GM21723 (cell line): ENCODE results near the gene TSPAN31.

ENCODE experiments used
- ATAC-seq: cut with Tn5 transposase; IDR thresholded peaks from one replicate; pipeline ENCODE4 v1.9.1; 2021; ENCODE audit warnings: mild to moderate bottlenecking, moderate library complexity; ENCODE audit not compliant: unreplicated experiment

Gene TSPAN31

DNA sequence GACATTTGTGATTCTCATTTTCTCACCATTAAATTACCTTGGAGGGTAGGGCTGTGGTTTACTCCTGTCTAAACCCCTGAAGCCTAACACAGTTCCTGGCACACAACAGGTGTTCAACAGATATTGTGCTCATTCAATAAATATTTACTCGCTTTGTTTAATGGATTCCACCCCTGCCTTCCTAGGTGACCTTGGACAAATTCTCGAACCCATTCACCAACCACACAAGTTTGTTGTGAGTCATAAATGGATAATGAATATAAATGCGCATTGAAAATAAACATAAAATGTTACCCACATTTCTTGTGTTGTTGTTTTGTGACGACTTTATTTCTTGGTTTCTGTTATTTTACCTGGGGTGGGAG is 37.4 kb downstream of the TSPAN31 start:
- peak; percentile 2 for ATAC-seq

DNA sequence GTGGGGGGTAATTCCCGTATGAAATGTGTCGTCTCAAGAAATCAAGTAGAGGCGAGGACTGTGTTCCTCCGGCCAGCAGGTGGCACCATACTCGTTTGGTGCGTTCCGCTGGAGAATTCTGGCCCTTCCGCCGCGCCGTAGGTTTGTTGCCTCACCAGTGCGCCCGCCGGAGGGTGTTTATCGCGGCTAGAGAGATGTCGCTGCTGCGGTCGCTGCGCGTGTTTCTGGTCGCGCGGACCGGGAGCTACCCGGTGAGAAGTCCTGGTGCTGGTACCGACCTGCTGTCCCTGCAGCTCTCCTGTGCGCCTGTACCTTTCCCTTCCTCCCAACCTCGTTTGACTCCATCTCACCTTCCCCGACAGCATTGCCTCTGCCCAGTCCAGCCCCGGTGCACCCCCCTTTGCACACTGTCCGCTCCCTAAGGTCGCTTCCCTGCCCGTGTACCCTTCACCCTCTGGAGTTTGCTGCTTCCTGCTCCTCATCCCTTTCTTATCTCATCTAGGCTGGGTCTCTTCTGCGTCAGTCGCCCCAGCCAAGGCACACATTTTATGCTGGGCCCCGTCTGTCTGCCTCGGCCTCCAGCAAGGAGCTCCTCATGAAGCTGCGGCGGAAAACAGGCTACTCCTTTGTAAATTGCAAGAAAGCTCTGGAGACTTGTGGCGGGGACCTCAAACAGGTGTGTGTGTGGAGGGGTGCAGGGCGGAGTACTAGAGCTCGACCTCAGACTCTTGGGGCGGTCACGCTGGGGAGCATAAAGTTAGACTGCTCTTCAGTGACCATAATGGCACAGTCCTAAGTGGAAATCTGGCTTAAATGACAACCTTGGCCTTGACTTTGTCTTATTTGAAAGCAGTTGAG is 38.0 kb downstream of the TSPAN31 start, which contains the start of gene TSFM:
TSS of gene TSFM (plus strand) at position 180 of the 858 bp plus-strand sequence. CDS start at position 195, 15 bp downstream.
- ATAC-seq = peak; percentile 90

- no peak for ATAC-seq
These were observed 38.6 kb downstream of the TSPAN31 start for GRCh38 chr12:57783466-57783801.

DNA sequence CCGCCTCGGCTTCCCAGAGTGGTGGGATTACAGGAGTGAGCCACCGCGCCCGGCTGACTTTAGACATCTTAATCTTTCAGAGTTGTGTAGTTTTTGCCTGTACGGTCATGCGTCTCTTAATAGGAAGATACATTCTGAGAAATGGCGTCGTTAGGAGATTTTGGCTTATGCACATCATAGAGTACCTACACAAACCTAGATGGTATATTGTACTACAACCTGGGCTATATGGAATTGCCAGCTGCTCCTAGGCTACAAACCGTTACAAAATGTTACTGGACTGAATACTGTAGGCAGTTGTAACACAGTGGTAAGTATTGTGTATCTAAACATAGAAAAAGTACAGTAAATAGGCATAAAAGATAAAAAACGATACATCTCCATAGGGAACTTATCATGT is 39.0 kb downstream of the TSPAN31 start:
- no peak for ATAC-seq

- ATAC-seq = no peak
These were observed 49.1 kb downstream of the TSPAN31 start for GRCh38 chr12:57793920-57794319.

- ATAC-seq = no peak
These were observed 50.5 kb downstream of the TSPAN31 start for GRCh38 chr12:57795354-57795753.

- ATAC-seq = no peak
These were observed 52.2 kb downstream of the TSPAN31 start for GRCh38 chr12:57796996-57797395.

DNA sequence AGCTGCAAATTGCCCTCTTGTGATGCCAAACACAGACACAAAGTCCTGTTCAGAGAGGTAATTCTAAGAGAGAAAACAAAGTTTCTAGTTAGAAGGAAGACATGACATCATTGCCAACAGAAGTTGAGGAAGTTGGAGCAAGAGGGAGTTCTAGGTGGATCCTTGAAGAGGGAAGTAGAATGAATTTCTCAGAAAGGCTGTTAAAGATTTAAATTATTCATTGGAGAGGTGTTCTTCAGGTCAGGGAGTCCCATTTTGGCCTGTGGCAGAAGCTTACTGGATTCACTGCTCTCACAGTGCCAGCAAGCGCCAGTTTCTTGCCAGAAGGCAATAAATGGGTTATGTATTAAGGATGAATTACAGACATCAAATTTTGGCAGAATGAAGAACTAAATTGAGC is 53.1 kb downstream of the TSPAN31 start:
- no peak for ATAC-seq
